HepG2 (cell line): ENCODE data around the gene TEKTIP1.

Experiments
- KLF12 ChIP-seq: sonication (generic); formaldehyde crosslinking; IDR thresholded peaks from 2 replicates; pipeline ENCODE4 v1.4.0; 2020; ENCODE audit warnings: missing genetic modification reagents, borderline replicate concordance
- NR2C2 ChIP-seq: sonication (generic); formaldehyde crosslinking; IDR thresholded peaks from 2 replicates; pipeline ENCODE4 v1.4.0; 2020; ENCODE audit warnings: missing genetic modification reagents, mild to moderate bottlenecking, moderate library complexity, borderline replicate concordance
- NR2F6 ChIP-seq, 2 experiments: IDR thresholded peaks; 2 replicates each; pipeline ENCODE4 v1.6.1; 2016; ENCODE audit warnings: antibody characterized with exemption in 1 of 2, mild to moderate bottlenecking in 1 of 2
- POLR2A ChIP-seq, 2 experiments: IDR thresholded peaks; 2 replicates each; pipeline ENCODE4 v1.6.1; 2011; ENCODE audit warnings: low read depth in 2 of 2, low read length in 2 of 2, mild to moderate bottlenecking in 1 of 2, moderate library complexity in 1 of 2; ENCODE audit not compliant: insufficient read depth in 1 of 2
- ZZZ3 ChIP-seq: sonication (generic); formaldehyde crosslinking; IDR thresholded peaks from 2 replicates; pipeline ENCODE4 v1.4.0; 2020; ENCODE audit warnings: missing genetic modification reagents, mild to moderate bottlenecking, borderline replicate concordance

- TF ChIP-seq POLR2A (IDR thresholded peaks at IDR 0.05; ENCODE audit: insufficient read depth in 1 of 2, low read depth in 2 of 2, low read length in 2 of 2) = no peak
- no peak for TF ChIP-seq KLF12 (CRISPR knock-in tag)
- TF ChIP-seq ZZZ3 (CRISPR knock-in tag) = no peak
- TF ChIP-seq NR2F6 (IDR thresholded peaks at IDR 0.05) = no peak
- TF ChIP-seq NR2F6 (CRISPR knock-in tag; IDR thresholded peaks at IDR 0.05) = no peak
- TF ChIP-seq NR2C2 = no peak
Observed at GRCh38 chr19:3512562-3513228, 26.3 kb upstream of the TEKTIP1 start.
